WTC11 (cell line): ENCODE measurements around the gene CCDC83. TPM values are rescaled to one million over a fixed set of nuclear protein-coding genes. Genes with fewer than 3 reads are reported as not detected.

Source experiments
- ATAC-seq: fragments of 200-7000 bp; cut with Tn5 transposase; 2 replicates; pipeline ENCODE4 v1.10.0; 2021; ENCODE audit warnings: mild to moderate bottlenecking, moderate library complexity
- CTCF ChIA-PET: fragments of 300-600 bp; sonication (Branson Sonifier 250); formaldehyde crosslinking; loops from one replicate; lab custom pipeline; 2021; ENCODE audit warnings: antibody characterized with exemption; lab: Charles Lee
- POLR2A ChIA-PET: fragments of 350-600 bp; sonication (Branson Sonifier 250); formaldehyde crosslinking; loops from one replicate; lab custom pipeline; 2021; ENCODE audit warnings: antibody characterized with exemption; lab: Charles Lee
- DNase-seq: peaks from one replicate; pipeline ENCODE4 v3.0.0; 2021; ENCODE audit warnings: low spot score
- H3K27ac Mint-ChIP-seq: 2 replicates; pipeline ENCODE4 v1.8.0; 2021; ENCODE audit warnings: mixed read lengths
- H3K27me3 Mint-ChIP-seq: 2 replicates; pipeline ENCODE4 v1.8.0; 2021; ENCODE audit warnings: low read depth, mild to moderate bottlenecking, moderate library complexity, mixed read lengths
- H3K36me3 Mint-ChIP-seq: 2 replicates; pipeline ENCODE4 v1.8.0; 2021; ENCODE audit warnings: mixed read lengths
- H3K4me1 Mint-ChIP-seq: 2 replicates; pipeline ENCODE4 v1.8.0; 2022; ENCODE audit warnings: mixed read lengths
- H3K4me3 Mint-ChIP-seq: 2 replicates; pipeline ENCODE4 v1.8.0; 2021; ENCODE audit warnings: mild to moderate bottlenecking, moderate library complexity, mixed read lengths
- H3K9me3 Mint-ChIP-seq: 2 replicates; pipeline ENCODE4 v1.8.0; 2021; ENCODE audit warnings: mixed read lengths
- CREB1 ChIP-seq: sonication (generic); formaldehyde crosslinking; IDR thresholded peaks from 2 replicates; pipeline ENCODE4 v1.8.0; 2023; ENCODE audit warnings: mild to moderate bottlenecking, missing genetic modification reagents
- FOXK1 ChIP-seq: sonication (generic); formaldehyde crosslinking; IDR thresholded peaks from 2 replicates; pipeline ENCODE4 v1.8.0; 2022; ENCODE audit warnings: mild to moderate bottlenecking, moderate library complexity, missing genetic modification reagents
- IRF2 ChIP-seq: sonication (generic); formaldehyde crosslinking; IDR thresholded peaks from 2 replicates; pipeline ENCODE4 v1.8.0; 2022; ENCODE audit warnings: low read depth, missing genetic modification reagents, borderline replicate concordance
- JUN ChIP-seq: sonication (generic); formaldehyde crosslinking; IDR thresholded peaks from 2 replicates; pipeline ENCODE4 v1.8.0; 2023; ENCODE audit warnings: mild to moderate bottlenecking, missing genetic modification reagents
- NFYB ChIP-seq: sonication (generic); formaldehyde crosslinking; conservative IDR thresholded peaks from 2 replicates; pipeline ENCODE4 v1.8.0; 2022; ENCODE audit warnings: low read depth, missing genetic modification reagents
- PRRX2 ChIP-seq: fragments of 250-450 bp; sonication (Bioruptor Pico); IDR thresholded peaks from 2 replicates; pipeline ENCODE4 v1.8.0; 2021; ENCODE audit warnings: mild to moderate bottlenecking
- SMAD4 ChIP-seq: sonication (generic); formaldehyde crosslinking; IDR thresholded peaks from 2 replicates; pipeline ENCODE4 v1.8.0; 2022; ENCODE audit warnings: mild to moderate bottlenecking, missing genetic modification reagents
- ZNF138 ChIP-seq: sonication (generic); formaldehyde crosslinking; conservative IDR thresholded peaks from 2 replicates; pipeline ENCODE4 v1.8.1; 2022; ENCODE audit warnings: mild to moderate bottlenecking, moderate library complexity, missing genetic modification reagents
- ZNF263 ChIP-seq: sonication (generic); formaldehyde crosslinking; IDR thresholded peaks from 2 replicates; pipeline ENCODE4 v1.8.1; 2022; ENCODE audit warnings: low read depth, mild to moderate bottlenecking, moderate library complexity, missing genetic modification reagents
- ZNF396 ChIP-seq: fragments of 250-450 bp; sonication (Bioruptor Pico); IDR thresholded peaks from 2 replicates; pipeline ENCODE4 v1.8.0; 2021; ENCODE audit warnings: mild to moderate bottlenecking, moderate library complexity, borderline replicate concordance
- ZNF416 ChIP-seq: fragments of 250-450 bp; sonication (Bioruptor Pico); IDR thresholded peaks from 2 replicates; pipeline ENCODE4 v1.9.0; 2021; ENCODE audit warnings: mild to moderate bottlenecking, inconsistent platforms
- total RNA-seq: library from RNA; stranded (reverse); gene quantifications from 3 replicates; pipeline ENCODE4 v1.2.3, GENCODE V29; 2021
- TF ChIP-seq, protein P1 (sequence below): fragments of 250-450 bp; sonication (Bioruptor Pico); IDR thresholded peaks from 2 replicates; pipeline ENCODE4 v1.8.0; 2021; ENCODE audit warnings: mild to moderate bottlenecking
- TF ChIP-seq, protein P2 (sequence below): fragments of 250-450 bp; sonication (Bioruptor Pico); IDR thresholded peaks from 2 replicates; pipeline ENCODE4 v1.9.0; 2021; ENCODE audit warnings: mild to moderate bottlenecking
- TF ChIP-seq, protein P3 (sequence below): sonication (generic); formaldehyde crosslinking; IDR thresholded peaks from 2 replicates; pipeline ENCODE4 v1.8.1; 2022; ENCODE audit warnings: mild to moderate bottlenecking, missing genetic modification reagents, moderate library complexity, borderline replicate concordance
- TF ChIP-seq, protein P4 (sequence below): sonication (generic); formaldehyde crosslinking; IDR thresholded peaks from 2 replicates; pipeline ENCODE4 v1.8.1; 2023; ENCODE audit warnings: mild to moderate bottlenecking, missing genetic modification reagents
- TF ChIP-seq, protein P5 (sequence below): sonication (generic); formaldehyde crosslinking; IDR thresholded peaks from 2 replicates; pipeline ENCODE4 v1.8.1; 2023; ENCODE audit warnings: mild to moderate bottlenecking, moderate library complexity, missing genetic modification reagents

Gene CCDC83
- total RNA-seq, 1 experiment from 2014 or later, result not detected

DNA sequence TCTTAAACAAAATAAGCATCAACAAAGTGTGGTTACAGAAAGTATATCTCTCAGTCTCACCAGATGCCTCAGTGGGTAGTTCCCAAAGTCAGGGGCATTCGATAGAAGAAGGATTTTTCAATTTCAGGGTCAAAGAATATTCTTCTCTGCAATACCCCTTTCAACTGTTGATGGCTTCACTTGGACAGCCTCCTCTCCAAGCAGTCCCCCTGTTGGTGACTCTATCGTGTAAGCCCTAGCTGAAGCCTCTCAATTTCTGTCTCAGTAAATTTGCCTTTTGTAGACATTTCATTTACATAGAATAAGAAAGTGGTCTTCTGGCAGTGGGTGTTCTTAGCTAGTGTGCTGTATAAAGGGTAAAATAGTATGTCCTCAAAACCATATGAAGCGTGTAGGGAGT is 11.3 kb upstream of the CCDC83 start:
- CTCF ChIA-PET, result interaction anchor here (0.7 kb wide), 1 partner anchor 163 kb away, joined by 3 read pairs; no protein-coding TSS in a partner anchor
- POLR2A ChIA-PET, result no interaction called here
- no peak overlapping the region for H3K27ac Mint-ChIP-seq
- H3K9me3 Mint-ChIP-seq, result peaks cover 18% of the 10 kb centered on the region
- no peak overlapping the region for H3K4me3 Mint-ChIP-seq
- H3K27me3 Mint-ChIP-seq, result no peaks in the 10 kb centered on the region; the same call in 1 of the 2 replicates
- DNase-seq (no peak), ATAC-seq (no peak)
- H3K36me3 Mint-ChIP-seq, result peaks cover 6% of the 10 kb centered on the region
- no peaks in the 10 kb centered on the region for H3K4me1 Mint-ChIP-seq
- TF ChIP-seq ZNF396 (CRISPR knock-in tag) (no peak), JUN (no peak), ZNF138 (CRISPR knock-in tag) (no peak)
- TF ChIP-seq, protein P1, sequence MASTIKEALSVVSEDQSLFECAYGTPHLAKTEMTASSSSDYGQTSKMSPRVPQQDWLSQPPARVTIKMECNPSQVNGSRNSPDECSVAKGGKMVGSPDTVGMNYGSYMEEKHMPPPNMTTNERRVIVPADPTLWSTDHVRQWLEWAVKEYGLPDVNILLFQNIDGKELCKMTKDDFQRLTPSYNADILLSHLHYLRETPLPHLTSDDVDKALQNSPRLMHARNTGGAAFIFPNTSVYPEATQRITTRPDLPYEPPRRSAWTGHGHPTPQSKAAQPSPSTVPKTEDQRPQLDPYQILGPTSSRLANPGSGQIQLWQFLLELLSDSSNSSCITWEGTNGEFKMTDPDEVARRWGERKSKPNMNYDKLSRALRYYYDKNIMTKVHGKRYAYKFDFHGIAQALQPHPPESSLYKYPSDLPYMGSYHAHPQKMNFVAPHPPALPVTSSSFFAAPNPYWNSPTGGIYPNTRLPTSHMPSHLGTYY (CRISPR knock-in tag), result no peak

DNA sequence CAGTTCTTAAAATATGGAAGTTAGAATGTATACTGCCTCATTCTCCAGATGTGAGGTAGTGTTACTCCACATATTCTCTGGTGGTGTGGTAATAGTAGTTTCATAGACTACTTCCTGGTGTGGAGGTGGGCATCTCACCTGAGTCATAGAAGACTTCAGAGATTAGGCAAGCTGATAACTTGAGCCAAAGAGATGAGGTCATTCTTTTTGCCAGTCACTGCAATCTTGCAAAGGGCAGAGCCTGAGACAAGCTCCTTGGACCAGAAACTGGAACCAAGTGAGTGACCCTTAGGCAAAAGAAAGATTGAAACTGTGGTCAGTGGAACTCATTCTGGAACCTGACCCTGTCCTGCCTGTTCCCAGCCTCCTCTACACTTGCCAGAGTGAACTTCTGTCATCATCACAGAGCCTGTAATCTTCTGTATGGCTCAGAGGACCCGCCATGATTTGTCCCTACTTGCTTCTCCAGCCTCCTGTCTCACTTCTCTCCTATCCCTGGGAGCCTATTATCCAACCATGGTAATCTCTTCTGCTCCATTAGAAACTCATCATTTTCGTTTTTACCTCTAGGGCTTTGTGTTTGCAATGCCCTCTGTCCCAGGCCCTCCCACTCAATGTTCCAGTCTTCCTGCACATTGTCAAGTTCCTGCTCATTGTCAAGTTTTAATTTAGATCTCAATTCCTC is 10.6 kb upstream of the CCDC83 start:
- no peak for DNase-seq

DNA sequence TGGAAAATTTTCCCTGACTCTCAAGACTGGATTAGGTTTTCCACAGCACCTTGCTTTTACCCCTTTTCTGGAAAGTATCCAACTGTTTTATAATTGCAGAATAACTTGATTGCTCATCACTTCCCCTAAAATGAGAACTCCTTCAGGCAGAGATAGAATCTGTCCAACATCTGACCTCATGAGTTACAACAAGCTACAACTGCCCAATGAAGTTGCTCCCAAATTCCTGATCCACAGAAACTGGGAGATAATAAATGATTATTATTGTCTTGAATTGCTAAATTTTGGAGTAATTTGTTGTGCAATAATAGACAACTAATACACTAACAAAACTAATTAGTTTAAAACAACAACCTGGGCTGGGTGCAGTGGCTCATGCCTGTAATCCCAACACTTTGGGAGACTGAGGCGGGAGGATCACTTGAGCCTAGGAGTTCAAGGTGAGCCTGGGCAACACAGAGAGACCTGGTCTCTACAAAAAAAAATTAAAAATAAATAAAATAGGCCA is 10.0 kb upstream of the CCDC83 start:
- no peak for DNase-seq
- Mint-ChIP-seq H3K27ac (no peak overlapping the region), H3K27me3 (no peaks in the 10 kb centered on the region; the same call in 1 of the 2 replicates), H3K36me3 (peaks cover 8% of the 10 kb centered on the region), H3K4me3 (no peak overlapping the region), H3K4me1 (no peaks in the 10 kb centered on the region), H3K9me3 (peaks cover 23% of the 10 kb centered on the region)
- ChIA-PET CTCF (no interaction called here), POLR2A (no interaction called here)
- no peak for ATAC-seq
- TF ChIP-seq FOXK1 (CRISPR knock-in tag), result no peak
- TF ChIP-seq ZNF416, result no peak
- TF ChIP-seq PRRX2 (CRISPR knock-in tag), result no peak
- TF ChIP-seq, protein P2, sequence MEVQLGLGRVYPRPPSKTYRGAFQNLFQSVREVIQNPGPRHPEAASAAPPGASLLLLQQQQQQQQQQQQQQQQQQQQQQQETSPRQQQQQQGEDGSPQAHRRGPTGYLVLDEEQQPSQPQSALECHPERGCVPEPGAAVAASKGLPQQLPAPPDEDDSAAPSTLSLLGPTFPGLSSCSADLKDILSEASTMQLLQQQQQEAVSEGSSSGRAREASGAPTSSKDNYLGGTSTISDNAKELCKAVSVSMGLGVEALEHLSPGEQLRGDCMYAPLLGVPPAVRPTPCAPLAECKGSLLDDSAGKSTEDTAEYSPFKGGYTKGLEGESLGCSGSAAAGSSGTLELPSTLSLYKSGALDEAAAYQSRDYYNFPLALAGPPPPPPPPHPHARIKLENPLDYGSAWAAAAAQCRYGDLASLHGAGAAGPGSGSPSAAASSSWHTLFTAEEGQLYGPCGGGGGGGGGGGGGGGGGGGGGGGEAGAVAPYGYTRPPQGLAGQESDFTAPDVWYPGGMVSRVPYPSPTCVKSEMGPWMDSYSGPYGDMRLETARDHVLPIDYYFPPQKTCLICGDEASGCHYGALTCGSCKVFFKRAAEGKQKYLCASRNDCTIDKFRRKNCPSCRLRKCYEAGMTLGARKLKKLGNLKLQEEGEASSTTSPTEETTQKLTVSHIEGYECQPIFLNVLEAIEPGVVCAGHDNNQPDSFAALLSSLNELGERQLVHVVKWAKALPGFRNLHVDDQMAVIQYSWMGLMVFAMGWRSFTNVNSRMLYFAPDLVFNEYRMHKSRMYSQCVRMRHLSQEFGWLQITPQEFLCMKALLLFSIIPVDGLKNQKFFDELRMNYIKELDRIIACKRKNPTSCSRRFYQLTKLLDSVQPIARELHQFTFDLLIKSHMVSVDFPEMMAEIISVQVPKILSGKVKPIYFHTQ (CRISPR knock-in tag), result no peak
- TF ChIP-seq ZNF263 (CRISPR knock-in tag), result no peak

More for the DNA sequence above, 10.6 kb upstream of the CCDC83 start:
- Mint-ChIP-seq H3K9me3 (peaks cover 21% of the 10 kb centered on the region), H3K36me3 (peaks cover 6% of the 10 kb centered on the region), H3K4me1 (no peaks in the 10 kb centered on the region), H3K4me3 (no peak overlapping the region), H3K27ac (no peak overlapping the region), H3K27me3 (no peaks in the 10 kb centered on the region)
- TF ChIP-seq ZNF263 (CRISPR knock-in tag), result no peak
- TF ChIP-seq SMAD4, result no peak
- TF ChIP-seq ZNF396 (CRISPR knock-in tag), result no peak
- no peak for TF ChIP-seq CREB1 (CRISPR knock-in tag)
- TF ChIP-seq, protein P3, sequence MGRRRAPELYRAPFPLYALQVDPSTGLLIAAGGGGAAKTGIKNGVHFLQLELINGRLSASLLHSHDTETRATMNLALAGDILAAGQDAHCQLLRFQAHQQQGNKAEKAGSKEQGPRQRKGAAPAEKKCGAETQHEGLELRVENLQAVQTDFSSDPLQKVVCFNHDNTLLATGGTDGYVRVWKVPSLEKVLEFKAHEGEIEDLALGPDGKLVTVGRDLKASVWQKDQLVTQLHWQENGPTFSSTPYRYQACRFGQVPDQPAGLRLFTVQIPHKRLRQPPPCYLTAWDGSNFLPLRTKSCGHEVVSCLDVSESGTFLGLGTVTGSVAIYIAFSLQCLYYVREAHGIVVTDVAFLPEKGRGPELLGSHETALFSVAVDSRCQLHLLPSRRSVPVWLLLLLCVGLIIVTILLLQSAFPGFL (CRISPR knock-in tag), result no peak
- TF ChIP-seq, protein P1 (CRISPR knock-in tag), result no peak
- no peak for TF ChIP-seq PRRX2 (CRISPR knock-in tag)
- TF ChIP-seq NFYB, result no peak
- TF ChIP-seq, protein P4, sequence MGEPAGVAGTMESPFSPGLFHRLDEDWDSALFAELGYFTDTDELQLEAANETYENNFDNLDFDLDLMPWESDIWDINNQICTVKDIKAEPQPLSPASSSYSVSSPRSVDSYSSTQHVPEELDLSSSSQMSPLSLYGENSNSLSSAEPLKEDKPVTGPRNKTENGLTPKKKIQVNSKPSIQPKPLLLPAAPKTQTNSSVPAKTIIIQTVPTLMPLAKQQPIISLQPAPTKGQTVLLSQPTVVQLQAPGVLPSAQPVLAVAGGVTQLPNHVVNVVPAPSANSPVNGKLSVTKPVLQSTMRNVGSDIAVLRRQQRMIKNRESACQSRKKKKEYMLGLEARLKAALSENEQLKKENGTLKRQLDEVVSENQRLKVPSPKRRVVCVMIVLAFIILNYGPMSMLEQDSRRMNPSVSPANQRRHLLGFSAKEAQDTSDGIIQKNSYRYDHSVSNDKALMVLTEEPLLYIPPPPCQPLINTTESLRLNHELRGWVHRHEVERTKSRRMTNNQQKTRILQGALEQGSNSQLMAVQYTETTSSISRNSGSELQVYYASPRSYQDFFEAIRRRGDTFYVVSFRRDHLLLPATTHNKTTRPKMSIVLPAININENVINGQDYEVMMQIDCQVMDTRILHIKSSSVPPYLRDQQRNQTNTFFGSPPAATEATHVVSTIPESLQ (CRISPR knock-in tag), result no peak
- TF ChIP-seq, protein P5, sequence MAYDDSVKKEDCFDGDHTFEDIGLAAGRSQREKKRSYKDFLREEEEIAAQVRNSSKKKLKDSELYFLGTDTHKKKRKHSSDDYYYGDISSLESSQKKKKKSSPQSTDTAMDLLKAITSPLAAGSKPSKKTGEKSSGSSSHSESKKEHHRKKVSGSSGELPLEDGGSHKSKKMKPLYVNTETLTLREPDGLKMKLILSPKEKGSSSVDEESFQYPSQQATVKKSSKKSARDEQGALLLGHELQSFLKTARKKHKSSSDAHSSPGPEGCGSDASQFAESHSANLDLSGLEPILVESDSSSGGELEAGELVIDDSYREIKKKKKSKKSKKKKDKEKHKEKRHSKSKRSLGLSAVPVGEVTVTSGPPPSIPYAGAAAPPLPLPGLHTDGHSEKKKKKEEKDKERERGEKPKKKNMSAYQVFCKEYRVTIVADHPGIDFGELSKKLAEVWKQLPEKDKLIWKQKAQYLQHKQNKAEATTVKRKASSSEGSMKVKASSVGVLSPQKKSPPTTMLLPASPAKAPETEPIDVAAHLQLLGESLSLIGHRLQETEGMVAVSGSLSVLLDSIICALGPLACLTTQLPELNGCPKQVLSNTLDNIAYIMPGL (CRISPR knock-in tag), result no peak
- no peak for TF ChIP-seq IRF2 (CRISPR knock-in tag)
- ChIA-PET POLR2A (no interaction called here), CTCF (no interaction called here)
- no peak for ATAC-seq
